Neural progenitor cell (in vitro differentiated cells): ENCODE data around the gene COP1. TPM values are rescaled to one million over a fixed set of nuclear protein-coding genes. Genes with fewer than 3 reads are reported as not detected.

Experiments used
- DNase-seq: peaks from one replicate; pipeline ENCODE4 v3.0.0-alpha.2; 2016; ENCODE audit warnings: low spot score
- H2AFZ ChIP-seq: fragments of 200-600 bp; sonication (generic); replicated peaks from 2 replicates; pipeline ENCODE4 v1.6.1; 2016; ENCODE audit warnings: antibody characterized with exemption
- H3F3A ChIP-seq: fragments of 200-600 bp; sonication (generic); 2 replicates; pipeline ENCODE4 v1.6.1; 2016; ENCODE audit warnings: antibody characterized with exemption, low read depth
- H3K27ac ChIP-seq: fragments of 200-600 bp; sonication (generic); 2 replicates; pipeline ENCODE4 v1.5.1; 2016; ENCODE audit warnings: mild to moderate bottlenecking
- H3K27me3 ChIP-seq: fragments of 200-600 bp; sonication (generic); 2 replicates; pipeline ENCODE4 v1.6.1; 2016; ENCODE audit warnings: mild to moderate bottlenecking, moderate library complexity
- H3K36me3 ChIP-seq: fragments of 200-600 bp; sonication (generic); 2 replicates; pipeline ENCODE4 v1.5.1; 2016
- H3K4me1 ChIP-seq: fragments of 200-600 bp; sonication (generic); 2 replicates; pipeline ENCODE4 v1.6.1; 2016; ENCODE audit warnings: mixed run types
- H3K4me2 ChIP-seq: fragments of 200-600 bp; sonication (generic); 2 replicates; pipeline ENCODE4 v1.6.1; 2016
- H3K4me3 ChIP-seq: fragments of 200-600 bp; sonication (generic); 2 replicates; pipeline ENCODE4 v1.5.1; 2016
- H3K79me2 ChIP-seq: fragments of 200-600 bp; sonication (generic); 2 replicates; pipeline ENCODE4 v1.6.1; 2016; ENCODE audit warnings: low read depth
- H3K9ac ChIP-seq: fragments of 200-600 bp; sonication (generic); 2 replicates; pipeline ENCODE4 v1.6.1; 2016
- H3K9me3 ChIP-seq: fragments of 200-600 bp; sonication (generic); 2 replicates; pipeline ENCODE4 v1.5.1; 2016; ENCODE audit warnings: low read depth
- H4K20me1 ChIP-seq: fragments of 200-600 bp; sonication (generic); 2 replicates; pipeline ENCODE4 v1.6.1; 2016; ENCODE audit warnings: low read depth
- H3K27ac Mint-ChIP-seq: 3 replicates; pipeline ENCODE4 v1.8.0; 2021; ENCODE audit warnings: mixed read lengths
- H3K27me3 Mint-ChIP-seq: 2 replicates; pipeline ENCODE4 v1.8.0; 2022; ENCODE audit warnings: low read depth, mild to moderate bottlenecking, inconsistent platforms, moderate library complexity, mixed read lengths; ENCODE audit not compliant: insufficient read depth
- H3K36me3 Mint-ChIP-seq: 3 replicates; pipeline ENCODE4 v1.8.0; 2021; ENCODE audit warnings: mixed read lengths
- H3K4me1 Mint-ChIP-seq: 3 replicates; pipeline ENCODE4 v1.8.0; 2021; ENCODE audit warnings: mixed read lengths
- H3K4me3 Mint-ChIP-seq: 3 replicates; pipeline ENCODE4 v1.8.0; 2021; ENCODE audit warnings: mild to moderate bottlenecking, moderate library complexity, mixed read lengths
- H3K9me3 Mint-ChIP-seq: 3 replicates; pipeline ENCODE4 v1.8.0; 2020; ENCODE audit warnings: mixed read lengths
- CTCF ChIP-seq: fragments of 200-600 bp; sonication (generic); IDR thresholded peaks from 2 replicates; pipeline ENCODE4 v1.5.1; 2017; ENCODE audit warnings: antibody characterized with exemption, mild to moderate bottlenecking
- EZH2 ChIP-seq: fragments of 200-600 bp; sonication (generic); IDR thresholded peaks from 2 replicates; pipeline ENCODE4 v1.6.1; 2017; ENCODE audit warnings: antibody characterized with exemption, mild to moderate bottlenecking, moderate library complexity
- EZH2phosphoT487 ChIP-seq: fragments of 200-600 bp; sonication (generic); IDR thresholded peaks from 2 replicates; pipeline ENCODE4 v1.6.1; 2017; ENCODE audit warnings: antibody characterized with exemption
- total RNA-seq: library from RNA; depleted of rRNA; stranded (reverse); fragments of >200 nt; gene quantifications from 2 replicates; pipeline ENCODE4 v1.2.3, GENCODE V29; 2015; ENCODE audit warnings: low replicate concordance

Gene COP1
- total RNA-seq, 1 donor from 2014 or later: 98.5 TPM

GRCh38 chr1:176220100-176220689 is 13.1 kb upstream of the COP1 start:
- no peak overlapping the region for H3K27ac ChIP-seq
- no peaks in the 10 kb centered on the region for H3K4me1 ChIP-seq
- no peaks in the 10 kb centered on the region for H3K79me2 ChIP-seq
- H4K20me1 ChIP-seq: no peaks in the 10 kb centered on the region
- no peak for TF ChIP-seq EZH2
- H3K4me3 ChIP-seq: no peak overlapping the region
- no peak overlapping the region for H3K9ac ChIP-seq
- no peak overlapping the region for H2AFZ ChIP-seq
- H3K9me3 ChIP-seq: no peaks in the 10 kb centered on the region
- H3K36me3 ChIP-seq: no peaks in the 10 kb centered on the region
- no peak overlapping the region for H3K4me3 Mint-ChIP-seq
- no peak overlapping the region for H3K27ac Mint-ChIP-seq
- H3K9me3 Mint-ChIP-seq: no peaks in the 10 kb centered on the region
- no peak for DNase-seq
- H3K4me2 ChIP-seq: no peak overlapping the region
- no peaks in the 10 kb centered on the region for H3K4me1 Mint-ChIP-seq
- H3K27me3 ChIP-seq: no peaks in the 10 kb centered on the region
- H3K36me3 Mint-ChIP-seq: no peaks in the 10 kb centered on the region
- H3K27me3 Mint-ChIP-seq: peaks cover 2% of the 10 kb centered on the region
- H3F3A ChIP-seq: no peaks in the 10 kb centered on the region

DNA sequence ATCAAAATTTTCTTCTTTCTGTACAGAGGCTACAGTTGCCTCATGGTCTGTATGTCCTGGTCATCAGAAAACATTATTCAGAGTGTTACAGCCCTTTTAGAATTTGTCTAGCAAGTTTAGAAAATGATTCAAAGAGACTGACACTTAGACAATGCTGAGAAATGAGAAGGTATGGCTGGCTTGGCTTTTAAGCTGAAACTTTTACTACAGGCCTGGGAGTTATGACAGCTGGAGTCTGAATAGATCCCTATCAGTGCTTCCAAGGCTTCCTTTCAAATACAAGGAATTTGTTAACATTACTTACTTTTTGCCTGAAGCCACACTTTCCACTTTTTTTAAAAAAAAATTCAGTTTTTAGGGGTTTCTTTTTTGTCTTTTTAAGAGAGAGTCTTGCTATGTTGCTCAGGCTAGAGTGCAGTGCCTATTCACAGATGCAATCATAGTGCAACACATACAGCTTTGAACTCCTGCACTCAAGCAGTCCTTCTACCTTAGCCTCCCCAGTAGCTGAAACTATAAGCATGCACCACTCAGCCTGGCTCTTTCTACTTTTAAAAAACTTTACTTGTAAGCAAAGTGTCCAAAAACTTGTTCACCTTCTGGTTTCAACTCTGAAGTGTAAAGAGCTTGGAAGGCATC is 10.5 kb upstream of the COP1 start:
- Histone ChIP-seq H3K36me3 (no peaks in the 10 kb centered on the region), H3K4me1 (no peaks in the 10 kb centered on the region), H2AFZ (no peak overlapping the region), H3K4me3 (no peak overlapping the region), H3K79me2 (no peaks in the 10 kb centered on the region), H3K9me3 (no peaks in the 10 kb centered on the region), H3K4me2 (no peak overlapping the region), H3K9ac (no peak overlapping the region), H4K20me1 (no peaks in the 10 kb centered on the region), H3K27ac (no peak overlapping the region), H3F3A (no peaks in the 10 kb centered on the region), H3K27me3 (no peaks in the 10 kb centered on the region)
- no peaks in the 10 kb centered on the region for H3K4me1 Mint-ChIP-seq
- peaks cover 2% of the 10 kb centered on the region for H3K27me3 Mint-ChIP-seq
- DNase-seq: no peak
- H3K36me3 Mint-ChIP-seq: no peaks in the 10 kb centered on the region
- H3K27ac Mint-ChIP-seq: no peak overlapping the region
- TF ChIP-seq CTCF (no peak), EZH2phosphoT487 (no peak), EZH2 (no peak)
- no peak overlapping the region for H3K4me3 Mint-ChIP-seq
- no peaks in the 10 kb centered on the region for H3K9me3 Mint-ChIP-seq

- H3K4me3 ChIP-seq: no peak overlapping the region
- Mint-ChIP-seq H3K4me3 (no peak overlapping the region), H3K36me3 (no peaks in the 10 kb centered on the region), H3K27me3 (peaks cover 2% of the 10 kb centered on the region), H3K9me3 (no peaks in the 10 kb centered on the region), H3K27ac (no peak overlapping the region), H3K4me1 (no peaks in the 10 kb centered on the region)
- H3K79me2 ChIP-seq: no peaks in the 10 kb centered on the region
- no peaks in the 10 kb centered on the region for H3K27me3 ChIP-seq
- no peak overlapping the region for H3K27ac ChIP-seq
- no peaks in the 10 kb centered on the region for H4K20me1 ChIP-seq
- no peaks in the 10 kb centered on the region for H3F3A ChIP-seq
- no peaks in the 10 kb centered on the region for H3K36me3 ChIP-seq
- H3K4me2 ChIP-seq: no peak overlapping the region
- no peak for TF ChIP-seq EZH2
- TF ChIP-seq EZH2phosphoT487: no peak
- TF ChIP-seq CTCF: no peak
- H2AFZ ChIP-seq: no peak overlapping the region
- H3K9me3 ChIP-seq: no peaks in the 10 kb centered on the region
- DNase-seq: no peak
- H3K9ac ChIP-seq: no peak overlapping the region
- no peaks in the 10 kb centered on the region for H3K4me1 ChIP-seq
These were observed 8.9 kb upstream of the COP1 start for GRCh38 chr1:176216031-176216430.
